ENCODE results near the gene SLC35F4. TPM values are rescaled to one million over a fixed set of nuclear protein-coding genes. Genes with fewer than 3 reads are reported as not detected.
"Not testable (repeated sequence)": the region's sequence is repeated elsewhere in the genome, so short reads cannot be mapped to it uniquely, and the experiment has no call there.

SLC35F4 gene
- total RNA-seq, 1 experiment from 2014 or later: not detected

DNA sequence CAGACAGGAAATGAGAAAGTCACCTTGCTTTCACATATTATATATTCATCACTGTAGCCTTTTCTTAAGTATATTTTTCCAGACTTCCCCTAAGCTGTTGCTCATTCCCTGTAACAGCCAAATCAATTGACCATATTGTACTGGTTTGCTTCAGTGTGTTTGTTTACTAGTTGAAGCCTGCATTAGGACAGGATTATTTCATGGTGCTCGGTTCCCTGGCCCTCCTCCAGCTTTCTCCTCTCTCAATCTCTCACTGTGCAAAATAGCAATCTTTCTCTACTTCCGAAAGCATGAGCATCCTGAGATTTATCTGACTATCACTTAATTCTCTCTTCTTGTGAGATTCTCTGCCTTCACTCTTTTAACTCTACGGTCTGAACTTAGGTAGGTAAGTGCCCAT lies 2.4 kb downstream of the SLC35F4 start:
- Histone ChIP-seq H3K18ac (ENCODE audit: insufficient read length, low read depth, low read length) (no peak overlapping the region), H4K20me1 (ENCODE audit: control insufficient read depth, insufficient read depth, insufficient read length) (no peaks in the 10 kb centered on the region), H2BK15ac (ENCODE audit: low read depth, low read length) (no peak overlapping the region), H3K79me2 (ENCODE audit: insufficient read depth, low read length) (no peaks in the 10 kb centered on the region), H2AK5ac (ENCODE audit: insufficient read length, low read length) (no peak overlapping the region), H4K5ac (ENCODE audit: insufficient read length, low read depth, low read length) (no peak overlapping the region), H3T11ph (ENCODE audit: low read length) (no peak overlapping the region), H2BK120ac (ENCODE audit: low read depth, low read length, poor library complexity, severe bottlenecking) (no peak overlapping the region), H2BK20ac (ENCODE audit: low read depth, low read length, poor library complexity, severe bottlenecking) (no peak overlapping the region), H3K4me1 (ENCODE audit: insufficient read depth, low read length) (no peaks in the 10 kb centered on the region), H3K27me3 (ENCODE audit: insufficient read depth, low read length) (peaks cover 11% of the 10 kb centered on the region; the same call in 1 of the 2 replicates), H2AFZ (ENCODE audit: low read length) (no peak overlapping the region), H3K9me3 (ENCODE audit: control insufficient read depth, low read depth, low read length) (no peaks in the 10 kb centered on the region), H3K4ac (ENCODE audit: low read depth, low read length) (no peak overlapping the region), H3K14ac (ENCODE audit: insufficient read depth, low read length) (no peak overlapping the region), H3K27ac (ENCODE audit: insufficient read length, low read depth, low read length) (no peak overlapping the region), H3K23ac (ENCODE audit: insufficient read length, low read depth, low read length) (no peak overlapping the region), H3K79me1 (ENCODE audit: insufficient read depth, low read depth, low read length, poor library complexity, severe bottlenecking) (no peaks in the 10 kb centered on the region), H4K8ac (replicated peaks; ENCODE audit: insufficient read length, low read depth, low read length) (no peak overlapping the region), H2BK5ac (ENCODE audit: insufficient read length, low read length) (no peak overlapping the region), H3K23me2 (ENCODE audit: insufficient read length, low read depth, low read length, poor library complexity, severe bottlenecking) (peaks cover 3% of the 10 kb centered on the region), H2BK12ac (ENCODE audit: insufficient read length, low read depth, low read length) (no peak overlapping the region), H3K4me2 (ENCODE audit: insufficient read depth, insufficient read length, low read length) (no peak overlapping the region), H3K9ac (ENCODE audit: extremely low read depth, insufficient read length, low read length) (no peak overlapping the region), H3K56ac (ENCODE audit: insufficient read length, low read depth, low read length) (no peak overlapping the region), H4K91ac (ENCODE audit: insufficient read length, low read depth, low read length) (no peak overlapping the region)
- WGBS (ENCODE audit: extremely low coverage, insufficient read length, low lambda C conversion rate): no CpG with 5 or more reads among the region's 3 CpGs
- H3K9me3 Mint-ChIP-seq: no peaks in the 10 kb centered on the region; a peak in 1 of 5 replicates
- H3K36me3 Mint-ChIP-seq (ENCODE audit: insufficient read depth in 1 of 3, low read depth in 3 of 3): no peaks in the 10 kb centered on the region
- peaks cover 12 to 18% of the 10 kb centered on the region in 2 experiments for H3K4me1 Mint-ChIP-seq
- no peak for TF ChIP-seq CTCF (conservative IDR thresholded peaks at IDR 0.05)
- H3K27ac Mint-ChIP-seq: no peak overlapping the region
- H3K27me3 Mint-ChIP-seq (ENCODE audit: low read depth): peaks cover 41% of the 10 kb centered on the region
- DNase-seq: no peak
- H3K4me3 Mint-ChIP-seq: no peak overlapping the region

- H3K27ac Mint-ChIP-seq; H3K23me2 ChIP-seq (ENCODE audit: insufficient read length, low read depth, low read length, poor library complexity, severe bottlenecking); H2AFZ ChIP-seq (ENCODE audit: low read length); H3K9me3 Mint-ChIP-seq; H3K27ac ChIP-seq (ENCODE audit: insufficient read length, low read depth, low read length); H3K4me3 Mint-ChIP-seq; H3K79me1 ChIP-seq (ENCODE audit: insufficient read depth, low read depth, low read length, poor library complexity, severe bottlenecking); H3K27me3 ChIP-seq (ENCODE audit: insufficient read depth, low read length); H2BK120ac ChIP-seq (ENCODE audit: low read depth, low read length, poor library complexity, severe bottlenecking); H2AK5ac ChIP-seq (ENCODE audit: insufficient read length, low read length); H4K5ac ChIP-seq (ENCODE audit: insufficient read length, low read depth, low read length); H3K27me3 Mint-ChIP-seq (ENCODE audit: low read depth); H2BK20ac ChIP-seq (ENCODE audit: low read depth, low read length, poor library complexity, severe bottlenecking); DNase-seq; H3K79me2 ChIP-seq (ENCODE audit: insufficient read depth, low read length); H2BK5ac ChIP-seq (ENCODE audit: insufficient read length, low read length); H3K4ac ChIP-seq (ENCODE audit: low read depth, low read length); H3K4me1 ChIP-seq (ENCODE audit: insufficient read depth, low read length); H3K14ac ChIP-seq (ENCODE audit: insufficient read depth, low read length); H2BK15ac ChIP-seq (ENCODE audit: low read depth, low read length); H3K4me2 ChIP-seq (ENCODE audit: insufficient read depth, insufficient read length, low read length); H3K9me3 ChIP-seq (ENCODE audit: control insufficient read depth, low read depth, low read length); H3K18ac ChIP-seq (ENCODE audit: insufficient read length, low read depth, low read length); H3T11ph ChIP-seq (ENCODE audit: low read length); H3K56ac ChIP-seq (ENCODE audit: insufficient read length, low read depth, low read length); H2BK12ac ChIP-seq (ENCODE audit: insufficient read length, low read depth, low read length); H3K36me3 Mint-ChIP-seq (ENCODE audit: insufficient read depth in 1 of 3, low read depth in 3 of 3); H4K8ac ChIP-seq (replicated peaks; ENCODE audit: insufficient read length, low read depth, low read length); H3K9ac ChIP-seq (ENCODE audit: extremely low read depth, insufficient read length, low read length); H4K91ac ChIP-seq (ENCODE audit: insufficient read length, low read depth, low read length); H4K20me1 ChIP-seq (ENCODE audit: control insufficient read depth, insufficient read depth, insufficient read length); H3K23ac ChIP-seq (ENCODE audit: insufficient read length, low read depth, low read length); H3K4me1 Mint-ChIP-seq: not testable (repeated sequence)
- WGBS (ENCODE audit: extremely low coverage, insufficient read length, low lambda C conversion rate): no CpG with 5 or more reads among the region's 2 CpGs
These were observed 10.2 kb downstream of the SLC35F4 start for GRCh38 chr14:57855666-57856065.
